ENCODE results near the gene TAS2R60. TPM values are rescaled to one million over a fixed set of nuclear protein-coding genes. Genes with fewer than 3 reads are reported as not detected.

TAS2R60 gene
- total and polyA plus RNA-seq, 9 of the 15 experiments (the other 6 are each of a cell fraction or from before 2014, with no cell fraction given), result 0.08 TPM; not detected in 8

DNA sequence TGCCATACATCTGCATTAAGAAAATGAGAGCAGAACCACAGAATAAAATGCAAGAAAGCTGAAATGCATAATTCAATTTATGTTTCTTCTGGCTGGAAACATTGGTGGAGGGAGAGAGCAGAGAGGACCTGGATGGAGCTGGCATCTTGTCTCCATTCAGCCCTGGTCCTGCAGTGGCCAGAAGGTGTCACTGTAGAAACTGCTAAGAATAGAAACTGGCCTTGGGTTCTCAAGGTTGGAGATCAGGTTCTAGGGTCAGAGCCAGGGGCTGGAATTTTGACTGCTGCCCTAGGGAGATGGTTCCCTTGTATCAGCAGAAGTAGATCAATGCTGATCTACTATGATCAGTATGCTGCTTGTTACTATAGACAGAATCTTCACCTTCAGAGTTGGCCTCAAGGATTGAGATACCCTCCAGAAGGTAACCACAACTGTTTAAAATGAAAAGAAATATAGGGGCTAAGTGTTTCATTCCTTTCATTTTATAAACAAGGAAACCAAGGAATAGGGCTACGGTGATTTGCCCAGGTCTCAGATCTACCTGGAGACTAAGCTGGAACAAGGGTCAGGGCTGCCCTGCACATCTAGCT, 47.6 kb downstream of the TAS2R60 start (continued):
- no peak for TF ChIP-seq GATAD2B (IDR thresholded peaks at IDR 0.05; ENCODE audit: borderline replicate concordance)
- TF ChIP-seq YY1 (IDR thresholded peaks at IDR 0.05; ENCODE audit: borderline replicate concordance in 1 of 3, control insufficient read depth in 1 of 3, extremely low read depth in 1 of 3, insufficient read depth in 3 of 3, insufficient read length in 1 of 3, insufficient replicate concordance in 2 of 3, low read depth in 1 of 3, low read length in 2 of 3), result peak in 1 of 3 experiments; percentile 10
- TF ChIP-seq COPS2 (conservative IDR thresholded peaks at IDR 0.05), result no peak
- no peak for TF ChIP-seq BRD4 (IDR thresholded peaks at IDR 0.05)
- TF ChIP-seq, protein P1, sequence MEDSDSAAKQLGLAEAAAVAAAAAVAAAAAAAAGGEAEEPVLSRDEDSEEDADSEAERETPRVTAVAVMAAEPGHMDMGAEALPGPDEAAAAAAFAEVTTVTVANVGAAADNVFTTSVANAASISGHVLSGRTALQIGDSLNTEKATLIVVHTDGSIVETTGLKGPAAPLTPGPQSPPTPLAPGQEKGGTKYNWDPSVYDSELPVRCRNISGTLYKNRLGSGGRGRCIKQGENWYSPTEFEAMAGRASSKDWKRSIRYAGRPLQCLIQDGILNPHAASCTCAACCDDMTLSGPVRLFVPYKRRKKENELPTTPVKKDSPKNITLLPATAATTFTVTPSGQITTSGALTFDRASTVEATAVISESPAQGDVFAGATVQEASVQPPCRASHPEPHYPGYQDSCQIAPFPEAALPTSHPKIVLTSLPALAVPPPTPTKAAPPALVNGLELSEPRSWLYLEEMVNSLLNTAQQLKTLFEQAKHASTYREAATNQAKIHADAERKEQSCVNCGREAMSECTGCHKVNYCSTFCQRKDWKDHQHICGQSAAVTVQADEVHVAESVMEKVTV (CRISPR knock-in tag; IDR thresholded peaks at IDR 0.05), result peak; percentile 41; the same call in 1 of the 2 replicates
- no peak for TF ChIP-seq SMARCE1 (IDR thresholded peaks at IDR 0.05)
- TF ChIP-seq NR2C1 (IDR thresholded peaks at IDR 0.05), result no peak
- no peak for TF ChIP-seq NR2C1 (tag; IDR thresholded peaks at IDR 0.05)
- 0 out of 2 replicates have a peak, but pooled peaks have one; percentile 26 for TF ChIP-seq TEAD4 (IDR thresholded peaks at IDR 0.05; ENCODE audit: low read length)
- TF ChIP-seq TEAD4 (CRISPR knock-in tag; IDR thresholded peaks at IDR 0.05; ENCODE audit: borderline replicate concordance), result no peak
- TF ChIP-seq, protein P2, sequence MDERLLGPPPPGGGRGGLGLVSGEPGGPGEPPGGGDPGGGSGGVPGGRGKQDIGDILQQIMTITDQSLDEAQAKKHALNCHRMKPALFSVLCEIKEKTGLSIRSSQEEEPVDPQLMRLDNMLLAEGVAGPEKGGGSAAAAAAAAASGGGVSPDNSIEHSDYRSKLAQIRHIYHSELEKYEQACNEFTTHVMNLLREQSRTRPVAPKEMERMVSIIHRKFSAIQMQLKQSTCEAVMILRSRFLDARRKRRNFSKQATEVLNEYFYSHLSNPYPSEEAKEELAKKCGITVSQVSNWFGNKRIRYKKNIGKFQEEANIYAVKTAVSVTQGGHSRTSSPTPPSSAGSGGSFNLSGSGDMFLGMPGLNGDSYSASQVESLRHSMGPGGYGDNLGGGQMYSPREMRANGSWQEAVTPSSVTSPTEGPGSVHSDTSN (CRISPR knock-in tag; IDR thresholded peaks at IDR 0.05; ENCODE audit: low read depth), result no peak
- TF ChIP-seq, protein P2 (tag; conservative IDR thresholded peaks at IDR 0.05; ENCODE audit: low read depth), result no peak
- no peak for TF ChIP-seq ZNF695 (CRISPR knock-in tag; IDR thresholded peaks at IDR 0.05)
- TF ChIP-seq, protein P3, sequence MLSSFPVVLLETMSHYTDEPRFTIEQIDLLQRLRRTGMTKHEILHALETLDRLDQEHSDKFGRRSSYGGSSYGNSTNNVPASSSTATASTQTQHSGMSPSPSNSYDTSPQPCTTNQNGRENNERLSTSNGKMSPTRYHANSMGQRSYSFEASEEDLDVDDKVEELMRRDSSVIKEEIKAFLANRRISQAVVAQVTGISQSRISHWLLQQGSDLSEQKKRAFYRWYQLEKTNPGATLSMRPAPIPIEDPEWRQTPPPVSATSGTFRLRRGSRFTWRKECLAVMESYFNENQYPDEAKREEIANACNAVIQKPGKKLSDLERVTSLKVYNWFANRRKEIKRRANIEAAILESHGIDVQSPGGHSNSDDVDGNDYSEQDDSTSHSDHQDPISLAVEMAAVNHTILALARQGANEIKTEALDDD (IDR thresholded peaks at IDR 0.05), result no peak
- TF ChIP-seq, protein P4, sequence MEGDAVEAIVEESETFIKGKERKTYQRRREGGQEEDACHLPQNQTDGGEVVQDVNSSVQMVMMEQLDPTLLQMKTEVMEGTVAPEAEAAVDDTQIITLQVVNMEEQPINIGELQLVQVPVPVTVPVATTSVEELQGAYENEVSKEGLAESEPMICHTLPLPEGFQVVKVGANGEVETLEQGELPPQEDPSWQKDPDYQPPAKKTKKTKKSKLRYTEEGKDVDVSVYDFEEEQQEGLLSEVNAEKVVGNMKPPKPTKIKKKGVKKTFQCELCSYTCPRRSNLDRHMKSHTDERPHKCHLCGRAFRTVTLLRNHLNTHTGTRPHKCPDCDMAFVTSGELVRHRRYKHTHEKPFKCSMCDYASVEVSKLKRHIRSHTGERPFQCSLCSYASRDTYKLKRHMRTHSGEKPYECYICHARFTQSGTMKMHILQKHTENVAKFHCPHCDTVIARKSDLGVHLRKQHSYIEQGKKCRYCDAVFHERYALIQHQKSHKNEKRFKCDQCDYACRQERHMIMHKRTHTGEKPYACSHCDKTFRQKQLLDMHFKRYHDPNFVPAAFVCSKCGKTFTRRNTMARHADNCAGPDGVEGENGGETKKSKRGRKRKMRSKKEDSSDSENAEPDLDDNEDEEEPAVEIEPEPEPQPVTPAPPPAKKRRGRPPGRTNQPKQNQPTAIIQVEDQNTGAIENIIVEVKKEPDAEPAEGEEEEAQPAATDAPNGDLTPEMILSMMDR (IDR thresholded peaks at IDR 0.05 in 2 of 3, conservative IDR thresholded peaks at IDR 0.05 in 1 of 3; ENCODE audit: insufficient read depth in 2 of 3, low read depth in 1 of 3, low read length in 3 of 3), result peak; percentile 85 to 93 (median 88)
- TF ChIP-seq MEF2A (IDR thresholded peaks at IDR 0.05; ENCODE audit: control insufficient read depth, low read depth, low read length), result peak; percentile 93
- 0 out of 2 replicates have a peak, but pooled peaks have one; percentile 19 for TF ChIP-seq CTBP1 (IDR thresholded peaks at IDR 0.05; ENCODE audit: borderline replicate concordance)
- TF ChIP-seq PHTF2 (CRISPR knock-in tag; IDR thresholded peaks at IDR 0.05), result no peak
- TF ChIP-seq MCM5 (IDR thresholded peaks at IDR 0.05; ENCODE audit: low read depth), result no peak
- TF ChIP-seq SMC3 (conservative IDR thresholded peaks at IDR 0.05; ENCODE audit: insufficient read depth, low read depth, low read length), result peak; percentile 70
- no peak for TF ChIP-seq KLF16 (IDR thresholded peaks at IDR 0.05)
- TF ChIP-seq ZNF197 (CRISPR knock-in tag; IDR thresholded peaks at IDR 0.05; ENCODE audit: low read depth), result no peak
- TF ChIP-seq ZNF354B (CRISPR knock-in tag; IDR thresholded peaks at IDR 0.05), result no peak
